IPS-11a (cell line): Measurements from ENCODE around the gene TEX12.

Source experiments
- H3K4me3 ChIP-seq: one replicate; pipeline ENCODE4 v1.5.1; 2013; ENCODE audit warnings: low read depth, low read length, control low read depth

The TEX12 gene

DNA sequence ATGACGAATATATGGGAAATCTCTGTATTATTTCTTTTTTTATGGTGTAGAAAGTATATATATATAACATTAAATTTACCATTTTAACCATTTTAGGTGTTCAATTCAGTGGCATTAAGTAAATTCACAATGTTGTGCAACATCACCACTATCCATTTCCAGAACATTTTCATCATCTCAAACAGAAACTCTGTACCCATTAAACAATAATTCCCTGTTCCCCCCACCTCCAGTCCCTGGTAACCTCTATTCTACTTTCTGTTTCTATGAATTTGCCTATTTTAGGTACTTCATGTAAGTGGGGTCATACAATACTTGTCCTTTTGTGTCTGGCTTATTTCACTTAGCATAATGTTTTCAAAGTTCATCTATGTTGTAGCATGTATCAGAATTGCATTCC, 43.7 kb downstream of the TEX12 start:
- no peak overlapping the region for H3K4me3 ChIP-seq

GRCh38 chr11:112211536-112211935, 44.4 kb downstream of the TEX12 start:
- H3K4me3 ChIP-seq: no peak overlapping the region

- no peak overlapping the region for H3K4me3 ChIP-seq
Observed at GRCh38 chr11:112212290-112212689, 45.1 kb downstream of the TEX12 start.

- H3K4me3 ChIP-seq: no peak overlapping the region
Observed at GRCh38 chr11:112212710-112213109, 45.5 kb downstream of the TEX12 start.

GRCh38 chr11:112213753-112214152, 46.6 kb downstream of the TEX12 start:
- no peak overlapping the region for H3K4me3 ChIP-seq

- no peak overlapping the region for H3K4me3 ChIP-seq
Observed at GRCh38 chr11:112215621-112216020, 48.4 kb downstream of the TEX12 start.

DNA sequence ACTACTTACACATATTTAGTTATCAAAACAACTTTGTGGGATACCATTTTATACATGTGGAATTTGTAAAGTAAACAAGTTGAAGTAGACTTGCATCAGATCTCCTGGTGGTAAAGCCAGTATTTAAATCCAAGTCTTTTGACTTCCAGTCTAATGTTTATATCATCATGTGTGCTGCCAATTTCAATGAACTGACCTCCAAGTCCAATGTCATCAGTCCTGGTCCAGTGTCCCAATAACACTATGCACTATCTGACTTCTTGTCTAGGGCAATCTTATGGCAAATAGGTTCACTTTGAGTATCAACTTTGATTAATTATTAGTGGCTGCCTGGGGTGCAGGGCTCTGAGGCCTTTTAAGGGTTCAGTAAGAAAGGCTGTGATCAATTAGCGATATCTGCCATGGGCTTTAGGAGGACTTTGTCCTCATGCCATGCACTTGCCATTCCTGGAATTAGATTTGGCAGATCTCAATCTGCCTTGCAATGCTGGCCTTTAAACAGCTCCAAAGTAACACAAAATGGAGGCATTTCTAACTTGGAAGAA, 49.5 kb downstream of the TEX12 start:
- H3K4me3 ChIP-seq: no peak overlapping the region

DNA sequence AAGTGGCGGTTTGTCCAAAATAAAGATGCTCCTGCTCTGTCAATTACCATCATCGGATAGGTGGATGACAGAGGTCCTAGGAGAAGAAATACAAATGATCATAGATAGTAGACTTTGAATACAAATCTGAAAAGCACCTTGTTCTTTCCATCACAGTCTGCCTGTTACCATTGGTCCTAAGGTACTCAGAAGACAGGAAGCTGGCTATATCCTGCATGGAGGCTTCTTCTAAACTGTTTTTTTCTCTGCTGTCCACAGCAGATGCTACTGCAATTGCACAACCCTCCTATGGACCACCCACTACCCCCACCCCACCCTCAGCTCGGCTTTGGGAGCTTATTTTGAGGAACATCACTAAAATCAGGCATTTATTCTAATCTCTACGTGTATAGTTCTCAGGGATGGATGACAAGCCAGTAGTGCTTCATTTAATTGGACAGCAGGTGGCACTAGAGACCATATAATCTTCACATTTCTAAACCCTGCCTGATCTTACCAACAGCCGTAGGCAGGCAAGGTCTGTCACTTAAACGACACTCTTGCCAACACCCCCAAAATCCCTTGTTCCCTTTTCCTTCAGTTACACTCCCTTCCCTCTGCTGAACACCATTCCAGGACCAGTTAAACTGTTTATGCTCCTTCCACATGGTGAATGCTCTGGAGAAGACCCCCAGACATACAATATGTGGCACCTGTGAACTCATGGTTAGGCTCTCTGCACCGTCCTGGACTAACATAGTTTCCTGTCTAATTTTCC, 52.5 kb downstream of the TEX12 start:
- no peak overlapping the region for H3K4me3 ChIP-seq

GRCh38 chr11:112221274-112221835, 54.2 kb downstream of the TEX12 start:
- H3K4me3 ChIP-seq: no peak overlapping the region
